GM18868 (cell line): ENCODE measurements around the gene SNRPD2.
A peak's percentile ranks its signal among the peaks of the same experiment; 100 is the strongest.
"Not testable (repeated sequence)": the region's sequence is repeated elsewhere in the genome, so short reads cannot be mapped to it uniquely, and the experiment has no call there.

ENCODE experiments used
- ATAC-seq: cut with Tn5 transposase; IDR thresholded peaks from one replicate; pipeline ENCODE4 v1.9.1; 2021; ENCODE audit warnings: mild to moderate bottlenecking, moderate library complexity; ENCODE audit not compliant: unreplicated experiment

The SNRPD2 gene

DNA sequence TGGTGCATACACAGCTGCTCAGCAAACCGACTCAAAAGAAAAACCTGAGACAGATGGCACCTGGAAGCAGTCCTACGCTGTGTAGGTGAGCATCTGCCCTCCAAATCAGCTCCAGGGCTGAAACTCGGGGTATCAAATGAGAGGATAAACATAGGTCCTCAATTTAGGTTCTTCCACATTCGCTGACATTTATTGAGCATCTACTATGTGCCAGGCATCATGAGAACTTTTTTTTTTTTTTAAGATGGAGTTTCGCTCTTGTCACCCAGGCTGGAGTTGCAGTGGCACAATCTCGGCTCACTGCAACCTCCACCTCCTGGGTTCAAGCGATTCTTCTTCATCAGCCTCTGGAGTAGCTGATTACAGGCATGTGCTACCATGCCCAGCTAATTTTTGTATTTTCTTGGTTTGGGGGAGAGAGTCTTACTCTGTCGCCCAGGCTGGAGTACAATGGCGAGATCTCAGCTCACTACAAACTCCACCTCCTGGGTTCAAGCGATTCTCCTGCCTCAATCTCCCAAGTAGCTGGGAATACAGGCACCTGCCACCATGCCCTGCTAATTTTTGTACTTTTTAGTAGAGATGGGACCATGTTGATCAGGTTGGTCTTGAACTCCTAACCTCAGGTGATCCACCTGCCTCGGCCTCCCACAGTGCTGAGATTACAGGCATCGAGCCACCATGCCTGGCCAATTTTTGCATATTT, 14.1 kb upstream of the SNRPD2 start:
- no peak for ATAC-seq

DNA sequence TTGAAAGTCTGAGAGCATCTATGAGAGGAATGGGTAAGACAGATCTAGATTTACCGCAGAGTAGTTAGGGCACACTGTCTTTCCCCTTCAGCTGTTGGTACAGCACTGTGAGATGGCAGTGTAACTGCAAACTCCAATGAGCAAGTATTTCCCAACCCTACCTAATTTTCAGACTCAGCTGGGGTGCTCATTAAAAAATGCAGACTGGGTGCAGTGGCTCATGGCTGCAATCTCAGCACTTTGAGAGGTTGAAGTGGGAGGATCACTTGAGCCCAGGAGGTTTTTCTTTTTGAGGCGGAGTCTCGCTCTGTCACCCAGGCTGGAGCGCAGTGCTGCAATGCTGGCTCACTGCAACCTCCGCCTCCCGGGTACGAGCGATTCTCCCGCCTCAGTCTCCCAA, 13.4 kb upstream of the SNRPD2 start:
- ATAC-seq, result no peak

DNA sequence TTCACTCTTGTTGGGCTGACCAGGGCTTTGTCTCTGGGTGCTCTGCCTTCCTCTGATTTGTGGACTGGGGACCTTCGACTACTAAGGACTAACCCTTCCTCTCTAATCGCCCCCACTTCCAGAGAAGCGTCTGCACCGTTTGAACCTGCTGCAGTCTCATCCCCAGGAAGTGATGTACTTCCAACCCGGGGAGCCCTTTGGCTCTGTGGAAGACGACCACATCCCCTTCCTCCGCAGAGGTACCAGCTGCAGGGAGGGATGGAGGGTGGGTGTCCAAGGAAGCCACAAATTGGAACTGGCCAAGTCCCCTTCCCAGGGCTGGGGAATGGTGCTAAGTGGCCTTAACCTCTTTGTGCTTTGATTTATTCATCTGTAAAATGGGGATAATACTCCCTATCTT, 9.9 kb upstream of the SNRPD2 start:
- ATAC-seq, result no peak

DNA sequence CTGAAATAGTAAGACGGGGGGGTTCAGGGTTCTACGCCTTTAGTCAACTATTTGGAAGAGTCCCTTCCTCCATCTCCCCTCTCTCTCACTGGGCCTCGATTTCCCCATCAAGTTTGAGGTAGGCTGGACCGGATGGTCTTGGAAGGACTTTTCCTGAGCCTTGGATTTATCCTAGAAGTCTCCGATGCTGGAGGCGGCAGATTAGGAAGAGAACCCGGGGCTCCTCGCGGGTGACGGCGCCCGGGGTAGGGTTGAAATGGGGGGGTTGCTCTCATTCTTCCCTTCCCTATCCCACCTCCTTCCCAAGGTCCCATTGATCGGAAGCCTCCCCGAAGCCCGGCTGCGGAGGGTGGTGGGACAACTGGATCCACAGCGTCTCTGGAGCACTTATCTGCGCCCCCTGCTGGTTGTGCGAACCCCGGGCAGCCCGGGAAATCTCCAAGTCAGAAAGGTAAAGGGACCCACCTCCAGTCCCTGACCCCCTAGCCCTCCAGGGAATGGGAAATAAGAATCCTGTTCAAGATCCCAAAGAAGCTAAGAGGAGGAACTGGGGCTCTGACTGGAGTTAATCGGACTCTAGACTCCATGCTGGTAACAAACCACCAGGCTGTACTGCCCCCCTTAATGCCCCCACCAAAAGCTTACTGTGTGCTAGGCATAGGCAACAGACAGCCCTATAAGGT, 1.5 kb upstream of the SNRPD2 start:
- no peak for ATAC-seq

DNA sequence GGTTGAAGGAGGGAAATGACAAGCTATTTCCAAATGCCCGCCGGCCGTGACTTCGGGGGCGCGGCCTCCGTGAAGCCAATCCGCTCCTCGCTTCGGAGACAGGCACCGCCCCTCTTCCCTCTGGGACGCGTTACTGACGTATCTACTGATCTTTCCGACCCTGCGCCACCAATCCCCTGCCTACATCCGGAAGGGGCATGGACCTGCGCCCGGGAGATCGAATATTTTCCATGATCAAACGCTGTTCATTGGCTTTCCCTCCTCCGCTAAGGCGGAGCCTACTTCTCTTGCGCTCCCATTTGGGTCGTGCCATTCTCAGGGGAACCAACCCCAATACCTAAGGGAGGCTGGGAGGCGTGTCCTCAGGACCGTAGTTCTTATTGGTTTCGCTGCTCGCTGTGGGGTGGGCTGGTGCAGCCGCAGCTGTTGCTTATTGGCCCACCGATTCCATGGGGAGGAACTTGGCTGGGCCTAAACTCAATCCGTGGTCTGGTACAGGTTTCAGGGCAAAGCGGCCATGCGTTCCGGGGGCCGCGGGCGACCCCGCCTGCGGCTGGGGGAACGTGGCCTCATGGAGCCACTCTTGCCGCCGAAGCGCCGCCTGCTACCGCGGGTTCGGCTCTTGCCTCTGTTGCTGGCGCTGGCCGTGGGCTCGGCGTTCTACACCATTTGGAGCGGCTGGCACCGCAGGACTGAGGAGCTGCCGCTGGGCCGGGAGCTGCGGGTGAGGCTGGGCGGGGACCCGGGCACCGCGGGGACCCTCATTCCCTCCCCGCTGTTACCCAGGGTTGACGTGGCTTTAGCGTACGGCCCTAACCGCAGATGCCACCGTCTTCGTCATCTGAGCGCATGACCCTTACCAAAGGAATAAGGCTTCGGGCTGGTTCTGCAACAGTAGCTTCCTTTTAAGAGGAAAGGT, 693 bp upstream of the SNRPD2 start, which contains the start of gene QPCTL:
QPCTL (plus strand) TSS at position 480 of the 919 bp plus-strand sequence; CDS start at position 518, 38 bp downstream.
- peak; percentile 83 for ATAC-seq

DNA sequence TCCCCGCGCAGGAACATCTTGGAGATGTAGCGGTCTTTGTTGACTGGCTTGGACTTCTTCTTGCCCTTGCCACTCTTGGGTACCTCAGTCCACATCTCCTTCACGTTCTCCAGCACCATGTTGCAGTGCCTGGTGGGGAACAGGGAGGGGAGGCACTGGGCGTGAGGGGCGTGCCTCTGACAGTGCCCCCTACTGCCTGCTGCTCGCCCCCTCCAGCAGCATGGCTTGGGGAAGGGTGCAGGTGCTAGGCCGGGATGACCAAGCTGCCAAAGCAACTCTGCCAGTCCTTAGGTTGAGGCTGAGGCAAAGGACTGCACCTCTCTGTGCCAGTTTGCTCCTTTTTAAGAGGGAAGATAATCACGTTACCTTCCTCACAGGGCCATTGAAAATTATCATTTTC, 4.2 kb downstream of the SNRPD2 start:
- ATAC-seq, result no peak

DNA sequence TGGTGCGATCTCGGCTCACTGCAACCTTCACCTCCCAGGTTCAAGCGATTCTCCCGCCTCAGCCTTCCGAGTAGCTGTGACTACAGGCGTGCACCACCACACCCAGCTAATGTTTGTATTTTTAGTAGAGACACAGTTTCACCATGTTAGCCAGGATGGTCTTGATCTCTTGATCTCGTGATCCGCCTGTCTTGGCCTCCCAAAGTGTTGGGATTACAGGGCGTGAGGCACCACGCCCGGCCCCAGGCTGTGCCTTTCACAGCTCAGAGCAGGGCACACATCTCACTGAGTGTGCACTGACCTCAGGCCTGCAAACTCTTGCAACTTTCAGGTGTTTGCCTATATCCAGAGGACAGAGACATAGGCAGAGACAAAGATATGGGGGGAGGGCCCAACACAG, 6.7 kb downstream of the SNRPD2 start:
- ATAC-seq, result not testable (repeated sequence)

DNA sequence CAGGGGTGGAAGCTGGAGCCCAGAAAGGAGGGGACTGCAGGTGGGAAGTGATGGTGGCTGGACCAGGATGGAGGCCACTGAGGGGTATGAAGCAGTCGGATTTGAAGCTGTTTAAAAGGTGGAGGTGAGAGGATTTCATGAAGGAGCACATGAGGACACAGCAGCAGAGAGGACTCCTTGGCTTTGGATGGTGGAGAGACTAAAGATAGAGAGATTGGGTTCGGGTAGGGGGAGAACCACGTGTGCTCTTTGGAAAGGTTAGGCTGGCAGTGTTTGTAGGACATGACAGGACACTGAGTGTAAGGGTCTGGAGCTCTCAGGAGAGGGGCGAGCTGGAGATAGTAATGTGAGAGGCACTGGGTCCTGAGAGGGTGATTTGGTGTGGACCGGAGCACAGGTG, 8.8 kb downstream of the SNRPD2 start:
- no peak for ATAC-seq

DNA sequence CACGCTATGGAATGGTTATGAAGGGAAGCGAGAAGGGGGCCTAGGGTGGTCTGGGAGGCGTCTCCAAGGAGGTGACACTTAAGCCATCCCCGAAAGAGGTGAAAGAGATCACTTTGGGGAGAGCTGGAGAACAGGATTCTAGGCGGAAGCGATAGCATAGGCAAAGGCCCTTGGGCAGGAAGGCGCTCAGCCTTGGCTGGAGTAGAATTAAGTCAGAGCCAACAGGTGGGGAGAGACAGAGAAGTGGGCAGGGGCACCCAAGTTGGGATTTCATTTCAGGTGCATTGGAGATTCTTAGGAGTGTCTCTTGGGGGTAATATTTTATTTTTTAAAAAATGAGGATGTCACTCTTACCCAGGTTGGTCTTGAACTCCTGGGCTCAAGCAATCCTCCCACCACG, 9.6 kb downstream of the SNRPD2 start:
- ATAC-seq, result no peak

DNA sequence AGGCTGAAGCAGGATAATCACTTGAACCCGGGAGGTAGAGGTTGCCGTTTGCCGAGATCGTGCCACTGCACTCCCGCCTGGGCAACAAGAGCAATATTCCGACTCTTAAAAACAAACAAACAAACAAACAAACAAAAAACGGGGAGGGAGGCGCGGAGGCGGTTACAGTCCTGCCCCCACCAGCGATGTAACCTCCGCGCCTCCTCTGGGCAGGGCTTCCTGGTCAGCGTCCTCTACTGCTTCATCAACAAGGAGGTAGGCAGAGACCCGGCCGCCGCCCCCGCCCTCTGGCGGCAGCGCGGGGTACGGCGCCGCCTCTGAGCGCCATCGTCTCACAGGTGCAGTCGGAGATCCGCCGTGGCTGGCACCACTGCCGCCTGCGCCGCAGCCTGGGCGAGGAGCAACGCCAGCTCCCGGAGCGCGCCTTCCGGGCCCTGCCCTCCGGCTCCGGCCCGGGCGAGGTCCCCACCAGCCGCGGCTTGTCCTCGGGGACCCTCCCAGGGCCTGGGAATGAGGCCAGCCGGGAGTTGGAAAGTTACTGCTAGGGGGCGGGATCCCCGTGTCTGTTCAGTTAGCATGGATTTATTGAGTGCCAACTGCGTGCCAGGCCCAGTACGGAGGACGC, 10.2 kb downstream of the SNRPD2 start:
- peak; percentile 62 for ATAC-seq

DNA sequence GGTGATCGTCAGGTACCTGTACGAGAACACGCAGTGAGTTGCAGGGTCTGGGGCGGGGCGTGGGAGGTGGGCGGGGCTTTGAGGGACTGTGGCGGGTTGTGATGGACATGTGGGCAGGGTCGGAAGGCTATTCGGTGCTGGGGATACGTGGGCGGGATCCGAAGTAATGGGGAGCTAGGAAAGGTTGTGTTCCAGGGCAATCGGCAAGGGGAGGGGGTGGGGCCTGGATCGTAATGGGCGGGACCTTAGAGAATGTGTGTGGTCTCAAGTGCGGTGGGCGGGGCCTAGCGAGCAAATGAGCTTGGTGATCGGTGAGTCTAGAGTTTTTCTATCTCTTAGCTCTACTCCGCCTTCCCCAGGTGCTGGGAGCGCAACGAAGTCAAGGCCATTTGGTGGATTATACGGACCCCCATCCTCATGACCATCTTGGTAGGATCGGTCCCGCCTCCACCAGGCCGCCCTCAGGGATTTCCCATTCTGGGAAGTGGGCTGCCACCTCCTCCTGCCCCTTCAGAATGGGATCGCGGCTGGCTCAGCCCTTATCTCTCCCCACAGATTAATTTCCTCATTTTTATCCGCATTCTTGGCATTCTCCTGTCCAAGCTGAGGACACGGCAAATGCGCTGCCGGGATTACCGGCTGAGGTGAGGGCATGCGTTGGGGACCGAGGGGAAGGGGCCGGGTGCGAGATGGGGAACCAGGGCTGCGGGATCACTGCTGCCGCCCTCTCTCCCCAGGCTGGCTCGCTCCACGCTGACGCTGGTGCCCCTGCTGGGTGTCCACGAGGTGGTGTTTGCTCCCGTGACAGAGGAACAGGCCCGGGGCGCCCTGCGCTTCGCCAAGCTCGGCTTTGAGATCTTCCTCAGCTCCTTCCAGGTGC, 14.2 kb downstream of the SNRPD2 start:
- ATAC-seq, result no peak

DNA sequence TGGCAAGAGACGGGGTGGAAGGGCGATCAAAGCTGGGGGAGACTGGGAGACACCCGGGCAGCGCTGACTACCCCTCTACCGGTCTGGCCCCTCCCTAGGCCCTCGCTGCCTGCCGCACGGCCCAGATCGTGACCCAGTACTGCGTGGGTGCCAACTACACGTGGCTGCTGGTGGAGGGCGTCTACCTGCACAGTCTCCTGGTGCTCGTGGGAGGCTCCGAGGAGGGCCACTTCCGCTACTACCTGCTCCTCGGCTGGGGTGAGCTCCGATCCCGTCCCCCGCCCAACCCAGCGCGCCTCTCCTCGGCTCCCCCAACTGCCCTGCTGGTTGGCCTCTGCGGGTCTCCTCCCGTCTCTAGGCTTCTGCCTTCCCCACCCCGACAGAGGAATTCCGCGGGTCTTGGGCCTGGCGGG, 14.9 kb downstream of the SNRPD2 start:
- ATAC-seq, result no peak

DNA sequence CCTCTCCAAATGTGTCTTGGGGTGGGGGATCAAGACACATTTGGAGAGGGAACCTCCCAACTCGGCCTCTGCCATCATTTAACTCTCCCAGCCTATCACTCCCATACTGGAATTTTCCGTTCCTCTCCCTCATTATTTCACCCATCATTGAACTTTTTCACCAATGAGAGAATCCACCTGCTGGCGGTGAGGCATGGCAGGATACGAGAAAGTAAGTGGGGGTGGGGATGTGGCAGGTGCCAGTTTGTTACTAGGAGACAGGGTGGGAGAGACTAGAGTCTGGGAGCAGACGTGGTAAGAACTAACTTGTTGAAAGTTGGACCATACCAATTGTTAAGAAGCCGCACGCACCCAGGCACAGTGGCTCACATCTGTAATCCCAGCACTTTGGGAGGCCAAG, 16.8 kb downstream of the SNRPD2 start:
- ATAC-seq, result no peak

DNA sequence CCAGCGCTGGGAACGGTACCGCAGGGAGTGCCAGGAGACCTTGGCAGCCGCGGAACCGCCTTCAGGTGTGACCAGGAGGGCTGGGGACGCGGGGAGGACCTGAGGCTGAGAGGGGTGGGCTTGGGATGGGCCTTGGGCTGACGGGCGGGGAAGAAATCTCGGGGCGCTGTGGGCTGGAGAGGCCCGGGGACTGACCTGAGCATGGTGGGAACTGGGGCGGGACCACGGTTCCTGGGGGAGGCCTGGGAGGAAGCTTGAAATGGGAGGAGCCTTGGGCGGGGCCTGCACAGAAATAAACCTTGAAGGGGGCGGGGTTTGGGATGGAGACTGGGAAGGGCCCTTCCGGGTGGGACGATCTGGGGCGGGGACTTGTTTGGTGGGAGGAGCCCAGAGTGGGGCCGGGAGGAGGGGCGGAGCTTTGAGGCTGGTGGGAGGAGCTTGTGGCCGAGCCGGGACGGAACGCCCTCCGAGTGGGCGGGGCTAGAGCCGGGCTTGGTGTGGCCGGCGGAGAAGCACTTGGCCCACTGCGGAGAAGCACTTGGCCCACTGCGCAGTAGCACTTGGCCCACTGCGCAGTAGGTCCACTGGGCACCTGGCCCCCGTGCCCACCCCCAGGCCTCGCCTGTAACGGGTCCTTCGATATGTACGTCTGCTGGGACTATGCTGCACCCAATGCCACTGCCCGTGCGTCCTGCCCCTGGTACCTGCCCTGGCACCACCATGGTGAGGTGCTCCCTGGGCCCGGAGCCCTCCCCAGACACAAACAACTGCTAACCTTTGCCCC, 20.9 kb downstream of the SNRPD2 start:
- peak; percentile 43 for ATAC-seq

DNA sequence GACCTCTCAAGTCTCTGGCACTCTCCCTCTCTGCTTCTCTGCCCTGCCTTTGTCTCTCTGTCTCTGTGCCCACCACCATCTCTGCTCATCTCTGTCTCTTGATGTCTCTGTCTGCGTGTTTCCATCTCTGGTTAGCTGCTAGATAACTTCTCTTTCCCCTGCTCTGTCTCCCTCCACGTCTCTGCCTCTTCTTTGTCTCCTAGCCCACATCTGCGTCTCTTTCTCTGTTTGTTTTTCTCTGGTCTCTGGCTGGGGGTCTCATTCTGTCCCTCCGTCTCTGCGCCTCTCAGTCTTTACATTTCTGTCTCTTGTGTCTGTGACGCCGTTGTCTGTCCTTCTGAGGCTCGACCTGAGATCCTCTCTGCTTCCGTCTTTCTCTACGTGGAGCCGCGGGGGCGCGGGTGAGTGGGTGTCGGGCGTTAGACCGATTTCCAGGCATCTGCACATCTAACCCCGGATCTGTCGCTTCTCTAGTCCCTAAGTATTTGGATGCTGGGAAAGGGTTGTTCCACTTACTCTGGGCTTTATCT, 23.3 kb downstream of the SNRPD2 start:
- no peak for ATAC-seq

DNA sequence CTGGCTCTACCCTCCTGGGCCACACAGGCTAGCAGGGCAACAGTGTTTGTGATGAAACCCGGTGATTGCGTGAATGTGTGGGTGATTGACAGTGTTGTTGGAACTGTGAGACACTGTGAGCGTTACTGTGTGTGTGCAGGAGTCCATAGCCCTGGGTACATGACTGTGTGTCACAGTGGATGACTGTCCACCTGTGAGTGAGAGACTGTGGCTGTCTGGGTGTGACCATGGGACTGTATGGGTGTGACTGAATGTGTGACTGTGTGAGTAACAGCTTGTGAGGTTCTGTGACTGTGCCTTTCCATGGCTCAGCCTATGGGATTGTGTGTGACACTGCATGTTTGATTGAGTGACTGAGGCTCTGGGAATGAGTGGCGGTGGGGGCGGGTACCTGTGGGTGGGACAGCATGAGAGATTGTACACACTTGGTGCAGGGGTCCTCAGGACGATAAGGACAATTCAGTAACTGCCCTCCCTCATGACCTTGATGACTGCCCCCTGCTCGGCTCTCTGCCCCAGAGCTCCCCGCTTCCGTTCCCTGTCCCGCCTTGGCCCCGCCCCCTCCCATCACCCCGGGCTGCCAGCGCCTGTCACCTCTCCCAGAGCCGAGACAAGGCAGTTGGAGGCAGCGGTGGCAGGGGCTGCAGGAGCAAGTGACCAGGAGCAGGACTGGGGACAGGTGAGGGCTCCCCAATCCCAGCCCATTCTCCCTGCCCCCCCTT, 24.0 kb downstream of the SNRPD2 start, which contains the start of gene GIPR:
GIPR (plus strand) TSS at position 602 of the 722 bp plus-strand sequence. CDS start 1,300 bp downstream, outside the sequence.
- no peak for ATAC-seq

DNA sequence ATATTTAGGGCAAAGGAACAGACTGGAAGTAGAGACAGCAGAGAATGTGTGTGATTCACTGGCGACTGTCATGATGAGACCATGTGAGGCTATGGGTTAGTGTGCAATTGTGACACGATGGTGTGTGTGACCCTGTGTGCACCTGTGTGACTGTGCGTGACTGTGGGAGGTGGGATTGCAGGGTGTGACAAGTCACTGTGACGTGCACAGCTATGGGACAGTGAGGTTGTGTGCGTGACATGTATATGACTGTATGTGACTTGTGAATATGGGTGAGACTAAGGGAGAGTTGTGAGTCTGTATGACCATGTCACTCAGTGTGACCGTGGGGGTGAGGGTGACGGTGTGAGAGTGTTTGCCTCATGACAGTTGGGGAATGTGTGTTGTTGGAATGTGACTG, 27.2 kb downstream of the SNRPD2 start:
- ATAC-seq, result no peak

DNA sequence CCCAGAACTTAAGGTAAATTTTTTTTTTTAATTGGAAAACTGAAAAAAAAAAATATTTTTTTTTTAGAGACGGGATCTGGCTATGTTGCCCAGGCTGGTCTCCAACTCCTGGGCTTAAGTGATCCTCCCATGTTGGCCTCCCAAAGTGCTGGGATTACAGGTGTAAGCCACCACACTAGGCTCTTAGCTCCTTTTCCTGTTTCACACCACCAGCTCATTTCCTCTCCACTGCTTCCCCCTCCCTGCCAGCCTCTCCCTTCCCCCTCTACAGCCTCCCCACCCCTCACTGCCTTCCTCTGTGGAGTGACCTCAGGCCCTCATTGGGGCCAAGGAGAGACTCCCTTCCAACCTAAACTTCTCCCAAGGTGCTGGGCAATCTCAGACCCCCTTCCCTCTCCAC, 28.0 kb downstream of the SNRPD2 start:
- ATAC-seq, result no peak
